LNCAP (cell line): ENCODE results near the gene CNNM4.

Source experiments
- TF ChIP-seq, protein P1 (sequence below): fragments of 450-650 bp; IDR thresholded peaks from 2 replicates; pipeline ENCODE4 v1.5.1; 2017; ENCODE audit warnings: mild to moderate bottlenecking

Gene CNNM4

DNA sequence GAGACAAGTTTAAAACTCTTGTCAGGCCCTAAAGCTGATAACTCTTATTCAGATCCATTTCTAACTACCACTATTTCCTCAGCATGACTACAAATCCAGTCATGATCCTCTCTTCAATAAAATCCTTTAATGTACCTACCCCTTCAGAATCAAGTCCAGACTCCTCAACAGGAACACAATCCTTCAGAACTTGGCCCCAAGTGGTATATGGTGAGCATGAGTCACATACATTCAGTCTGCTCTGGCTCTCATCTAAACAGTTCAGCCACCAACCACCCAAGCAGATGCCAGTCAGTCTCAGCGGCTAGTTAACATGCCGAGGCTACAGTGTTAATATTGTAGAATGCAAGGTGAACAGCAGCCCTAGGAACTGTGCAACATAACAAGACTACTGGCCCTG is 30.5 kb upstream of the CNNM4 start:
- TF ChIP-seq, protein P1, sequence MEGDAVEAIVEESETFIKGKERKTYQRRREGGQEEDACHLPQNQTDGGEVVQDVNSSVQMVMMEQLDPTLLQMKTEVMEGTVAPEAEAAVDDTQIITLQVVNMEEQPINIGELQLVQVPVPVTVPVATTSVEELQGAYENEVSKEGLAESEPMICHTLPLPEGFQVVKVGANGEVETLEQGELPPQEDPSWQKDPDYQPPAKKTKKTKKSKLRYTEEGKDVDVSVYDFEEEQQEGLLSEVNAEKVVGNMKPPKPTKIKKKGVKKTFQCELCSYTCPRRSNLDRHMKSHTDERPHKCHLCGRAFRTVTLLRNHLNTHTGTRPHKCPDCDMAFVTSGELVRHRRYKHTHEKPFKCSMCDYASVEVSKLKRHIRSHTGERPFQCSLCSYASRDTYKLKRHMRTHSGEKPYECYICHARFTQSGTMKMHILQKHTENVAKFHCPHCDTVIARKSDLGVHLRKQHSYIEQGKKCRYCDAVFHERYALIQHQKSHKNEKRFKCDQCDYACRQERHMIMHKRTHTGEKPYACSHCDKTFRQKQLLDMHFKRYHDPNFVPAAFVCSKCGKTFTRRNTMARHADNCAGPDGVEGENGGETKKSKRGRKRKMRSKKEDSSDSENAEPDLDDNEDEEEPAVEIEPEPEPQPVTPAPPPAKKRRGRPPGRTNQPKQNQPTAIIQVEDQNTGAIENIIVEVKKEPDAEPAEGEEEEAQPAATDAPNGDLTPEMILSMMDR = no peak

DNA sequence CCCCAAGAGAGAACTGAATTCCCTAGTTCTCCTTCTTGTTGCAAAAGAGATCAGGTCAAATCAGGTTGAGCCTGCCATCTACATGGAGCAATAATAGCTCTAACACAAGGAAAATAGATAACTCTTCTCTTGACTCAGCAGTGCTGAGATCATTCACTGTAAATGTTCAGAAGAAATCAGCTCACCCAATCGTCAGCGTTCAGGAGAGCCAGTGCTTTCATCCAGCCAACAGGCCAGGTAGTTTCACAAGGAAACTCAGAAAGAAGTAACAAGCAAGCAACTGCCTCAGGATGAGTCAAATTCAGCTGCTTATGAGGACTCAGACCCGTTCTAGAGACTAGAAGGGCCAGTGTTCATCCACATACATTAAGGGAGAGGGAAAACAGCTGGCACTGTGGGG is 26.8 kb upstream of the CNNM4 start:
- TF ChIP-seq, protein P1 = no peak

DNA sequence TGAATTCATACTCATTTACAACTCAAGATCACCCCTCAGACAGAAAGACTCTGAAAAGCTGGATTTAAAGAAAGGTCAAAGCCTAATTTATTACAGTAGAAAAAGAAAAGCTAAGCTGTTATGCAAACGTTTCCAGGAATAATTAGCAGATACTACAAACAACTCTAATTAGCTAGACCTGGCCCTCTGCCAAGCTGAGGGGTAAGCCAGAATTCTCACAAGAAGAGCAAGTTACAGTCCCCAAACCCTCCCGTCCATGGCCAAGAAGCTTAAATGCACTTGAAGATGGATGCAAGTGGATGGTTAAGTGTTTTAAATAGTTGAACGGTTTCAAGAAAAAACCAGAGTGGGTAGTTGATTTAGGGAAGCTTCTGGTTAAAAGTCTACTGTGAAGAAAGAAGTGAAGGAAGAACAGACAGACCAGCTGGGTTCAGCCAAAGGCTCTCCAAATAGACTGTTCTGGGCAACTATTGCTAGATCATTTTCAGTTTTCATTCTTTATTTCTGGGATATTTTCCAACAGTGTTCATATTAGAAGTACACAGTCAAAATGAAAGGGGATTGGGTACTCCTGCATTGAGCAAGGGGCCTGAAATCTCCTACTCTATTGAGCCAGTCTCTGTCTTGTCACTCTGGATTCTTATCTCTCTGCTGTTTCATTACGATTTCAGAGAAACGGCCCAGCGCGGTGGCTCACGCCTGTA is 25.7 kb upstream of the CNNM4 start:
- TF ChIP-seq, protein P1 = no peak

DNA sequence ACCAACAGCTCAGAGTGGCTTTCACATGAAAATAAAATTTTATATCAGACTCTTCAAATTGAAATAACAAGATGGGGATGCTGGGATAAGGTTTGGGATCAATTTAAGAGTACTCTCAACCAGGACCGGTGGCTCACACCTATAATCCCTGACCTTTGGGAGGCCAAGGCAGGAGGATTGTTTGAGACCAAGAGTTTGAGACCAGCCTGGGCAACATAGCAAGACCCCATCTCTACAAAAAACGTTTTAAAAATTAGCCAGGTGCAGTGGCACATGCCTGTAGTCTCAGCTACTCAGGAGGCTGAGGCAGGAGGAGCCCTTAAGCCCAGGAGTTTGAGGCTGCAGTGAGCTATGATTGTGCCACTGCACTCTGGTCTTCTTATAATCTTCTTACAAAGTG is 23.5 kb upstream of the CNNM4 start:
- TF ChIP-seq, protein P1 = no peak

DNA sequence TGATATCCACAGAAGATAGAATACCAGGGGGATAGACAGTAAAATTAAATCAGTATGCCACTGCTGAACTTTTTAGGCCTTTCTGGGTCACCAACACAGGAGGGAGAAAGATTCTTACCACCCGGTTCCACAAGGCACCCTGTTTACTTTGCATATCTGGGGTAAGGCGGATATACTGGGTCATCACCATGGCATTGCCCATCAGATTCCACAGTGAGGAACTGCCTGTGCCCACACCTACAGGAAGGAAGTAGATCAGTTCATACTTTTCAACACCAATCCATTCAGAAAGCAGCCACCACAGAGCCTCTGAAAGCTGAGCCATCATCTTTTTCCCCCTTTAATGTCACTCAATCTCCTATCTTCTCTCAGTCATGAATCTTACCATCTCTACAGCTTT is 22.9 kb upstream of the CNNM4 start:
- TF ChIP-seq, protein P1 = no peak

DNA sequence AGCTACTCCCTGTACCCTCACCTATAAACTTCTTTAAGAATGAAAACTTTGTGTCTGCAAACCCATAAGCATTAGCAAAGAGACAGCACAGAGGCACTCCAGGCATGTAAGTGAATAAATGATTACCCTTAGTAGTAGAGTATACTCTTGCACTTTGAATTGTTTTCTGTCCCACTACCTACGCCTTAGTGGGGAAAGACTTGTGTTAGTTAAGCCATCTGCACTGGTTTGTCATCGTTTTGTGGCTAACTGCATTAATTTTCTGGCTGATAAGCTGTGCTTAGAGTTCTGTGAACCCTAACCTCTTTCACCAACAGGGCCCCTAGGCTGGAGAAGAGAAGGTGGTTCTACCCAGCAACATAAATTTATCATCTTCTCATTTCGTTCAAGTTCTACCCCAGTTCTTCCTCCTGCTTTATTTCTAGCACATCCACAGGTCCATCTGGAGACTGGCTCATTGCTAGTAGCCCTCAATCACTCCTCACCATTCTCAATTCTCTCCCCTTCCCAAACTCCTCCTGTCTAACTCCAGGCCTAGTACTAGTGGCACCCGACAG is 21.5 kb upstream of the CNNM4 start:
- TF ChIP-seq, protein P1 = no peak

DNA sequence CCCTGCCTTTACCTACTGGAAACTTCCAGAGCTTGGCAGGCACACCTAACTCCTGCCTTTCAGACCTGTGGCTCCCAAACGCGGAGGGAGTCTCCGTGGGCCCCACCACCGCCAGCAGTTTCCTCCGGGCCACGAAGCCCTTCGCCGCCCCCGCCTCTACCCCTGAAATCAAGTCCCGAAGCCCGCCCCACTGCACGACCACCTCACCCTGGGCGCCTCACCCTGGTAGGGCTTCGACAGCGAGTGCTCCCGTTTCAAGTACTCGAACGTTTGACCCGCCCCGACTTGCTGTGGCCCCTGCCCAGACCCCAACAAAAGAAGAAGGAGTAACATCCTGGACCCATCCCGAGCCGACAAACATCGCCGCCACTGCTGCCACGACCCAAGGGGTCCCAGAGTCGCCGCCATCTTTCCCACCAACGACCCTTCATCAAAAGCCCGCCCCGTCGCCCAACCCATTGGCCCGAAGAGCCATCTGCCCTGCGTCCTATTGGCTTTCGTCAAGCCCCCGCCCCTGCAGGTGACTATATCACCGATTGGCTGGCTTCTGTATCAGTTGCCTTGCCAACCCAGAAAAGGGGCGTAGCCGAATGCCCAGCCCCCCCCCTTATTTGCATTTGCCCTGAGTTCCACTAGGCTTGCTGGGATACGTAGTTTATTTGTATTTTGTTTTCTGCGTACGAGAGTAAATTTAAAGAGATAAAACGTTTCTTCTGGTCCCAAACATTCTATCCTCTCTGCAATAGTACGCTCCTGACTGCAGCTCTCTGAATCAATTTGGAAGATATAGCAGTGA is 20.9 kb upstream of the CNNM4 start, which contains the start of gene LMAN2L:
LMAN2L (minus strand) TSS at position 432 of the 796 bp plus-strand sequence; CDS start at position 408, 24 bp downstream.
- TF ChIP-seq, protein P1 = no peak
